IMR-90 (cell line): ENCODE measurements around the gene WNT7B.

Source experiments
- BHLHE40 ChIP-seq: fragments of 150-350 bp; IDR thresholded peaks from 2 replicates; pipeline ENCODE4 v1.6.1; 2016; ENCODE audit warnings: mild to moderate bottlenecking, low read depth, low read length
- MAFK ChIP-seq: IDR thresholded peaks from 2 replicates; pipeline ENCODE4 v1.6.1; 2012; ENCODE audit warnings: low read depth, low read length, improper control_type of control experiment
- POLR2A ChIP-seq: IDR thresholded peaks from 2 replicates; pipeline ENCODE4 v1.6.1; 2012; ENCODE audit warnings: mild to moderate bottlenecking, low read depth, low read length
- RAD21 ChIP-seq: IDR thresholded peaks from 2 replicates; pipeline ENCODE4 v1.6.1; 2012; ENCODE audit warnings: low read length, improper control_type of control experiment
- RCOR1 ChIP-seq: IDR thresholded peaks from 2 replicates; pipeline ENCODE4 v1.6.1; 2012; ENCODE audit warnings: mild to moderate bottlenecking, low read length, improper control_type of control experiment; ENCODE audit not compliant: insufficient replicate concordance
- SMC3 ChIP-seq: fragments of 150-350 bp; IDR thresholded peaks from 2 replicates; pipeline ENCODE4 v1.6.1; 2016; ENCODE audit warnings: low read depth, mild to moderate bottlenecking, antibody characterized with exemption, low read length, moderate library complexity
- TF ChIP-seq, protein P1 (sequence below): conservative IDR thresholded peaks from 2 replicates; pipeline ENCODE4 v1.5.1; 2012; ENCODE audit warnings: mild to moderate bottlenecking, low read depth, low read length, improper control_type of control experiment
- TF ChIP-seq, protein P2 (sequence below): fragments of 150-350 bp; IDR thresholded peaks from 2 replicates; pipeline ENCODE4 v1.6.1; 2016; ENCODE audit warnings: low read depth, mild to moderate bottlenecking, low read length, moderate library complexity, borderline replicate concordance
- TF ChIP-seq, protein P3 (sequence below): fragments of 150-350 bp; IDR thresholded peaks from 2 replicates; pipeline ENCODE4 v1.6.1; 2017; ENCODE audit warnings: mild to moderate bottlenecking, antibody characterized with exemption, low read length, low read depth

DNA sequence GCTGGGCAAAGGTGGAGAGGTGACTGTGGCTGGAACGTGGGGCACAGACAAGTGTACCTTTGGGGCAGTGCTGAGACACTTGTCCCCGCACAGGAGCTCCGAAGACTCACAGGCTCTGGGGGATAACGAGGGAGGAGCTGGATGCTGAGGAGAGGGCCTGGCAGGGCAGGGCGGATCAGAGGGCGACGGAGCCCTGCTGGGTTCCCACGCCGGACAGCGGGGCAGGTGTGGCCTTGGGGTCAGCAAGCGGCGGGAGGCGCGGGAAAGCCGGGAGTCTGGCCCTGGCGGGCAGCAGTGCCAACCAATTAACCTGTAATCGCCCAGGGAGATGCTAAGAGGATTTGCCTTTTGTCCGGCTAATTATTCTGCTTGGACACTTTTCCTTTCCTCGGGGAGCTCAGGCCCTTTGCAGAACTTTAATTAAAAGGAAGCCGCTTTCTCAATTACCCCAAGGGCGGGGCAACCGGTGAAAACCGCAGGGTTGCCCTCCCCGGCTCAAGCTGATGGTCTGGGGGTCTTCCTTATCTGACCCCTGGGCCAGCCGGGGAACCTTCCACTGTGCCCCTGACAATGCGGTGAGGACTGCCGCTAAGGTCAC lies 71.5 kb downstream of the WNT7B start:
- TF ChIP-seq, protein P1, sequence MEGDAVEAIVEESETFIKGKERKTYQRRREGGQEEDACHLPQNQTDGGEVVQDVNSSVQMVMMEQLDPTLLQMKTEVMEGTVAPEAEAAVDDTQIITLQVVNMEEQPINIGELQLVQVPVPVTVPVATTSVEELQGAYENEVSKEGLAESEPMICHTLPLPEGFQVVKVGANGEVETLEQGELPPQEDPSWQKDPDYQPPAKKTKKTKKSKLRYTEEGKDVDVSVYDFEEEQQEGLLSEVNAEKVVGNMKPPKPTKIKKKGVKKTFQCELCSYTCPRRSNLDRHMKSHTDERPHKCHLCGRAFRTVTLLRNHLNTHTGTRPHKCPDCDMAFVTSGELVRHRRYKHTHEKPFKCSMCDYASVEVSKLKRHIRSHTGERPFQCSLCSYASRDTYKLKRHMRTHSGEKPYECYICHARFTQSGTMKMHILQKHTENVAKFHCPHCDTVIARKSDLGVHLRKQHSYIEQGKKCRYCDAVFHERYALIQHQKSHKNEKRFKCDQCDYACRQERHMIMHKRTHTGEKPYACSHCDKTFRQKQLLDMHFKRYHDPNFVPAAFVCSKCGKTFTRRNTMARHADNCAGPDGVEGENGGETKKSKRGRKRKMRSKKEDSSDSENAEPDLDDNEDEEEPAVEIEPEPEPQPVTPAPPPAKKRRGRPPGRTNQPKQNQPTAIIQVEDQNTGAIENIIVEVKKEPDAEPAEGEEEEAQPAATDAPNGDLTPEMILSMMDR: no peak
- TF ChIP-seq, protein P2, sequence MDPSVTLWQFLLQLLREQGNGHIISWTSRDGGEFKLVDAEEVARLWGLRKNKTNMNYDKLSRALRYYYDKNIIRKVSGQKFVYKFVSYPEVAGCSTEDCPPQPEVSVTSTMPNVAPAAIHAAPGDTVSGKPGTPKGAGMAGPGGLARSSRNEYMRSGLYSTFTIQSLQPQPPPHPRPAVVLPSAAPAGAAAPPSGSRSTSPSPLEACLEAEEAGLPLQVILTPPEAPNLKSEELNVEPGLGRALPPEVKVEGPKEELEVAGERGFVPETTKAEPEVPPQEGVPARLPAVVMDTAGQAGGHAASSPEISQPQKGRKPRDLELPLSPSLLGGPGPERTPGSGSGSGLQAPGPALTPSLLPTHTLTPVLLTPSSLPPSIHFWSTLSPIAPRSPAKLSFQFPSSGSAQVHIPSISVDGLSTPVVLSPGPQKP: no peak
- TF ChIP-seq MAFK: no peak
- no peak for TF ChIP-seq POLR2A
- TF ChIP-seq RCOR1: no peak
- TF ChIP-seq, protein P3, sequence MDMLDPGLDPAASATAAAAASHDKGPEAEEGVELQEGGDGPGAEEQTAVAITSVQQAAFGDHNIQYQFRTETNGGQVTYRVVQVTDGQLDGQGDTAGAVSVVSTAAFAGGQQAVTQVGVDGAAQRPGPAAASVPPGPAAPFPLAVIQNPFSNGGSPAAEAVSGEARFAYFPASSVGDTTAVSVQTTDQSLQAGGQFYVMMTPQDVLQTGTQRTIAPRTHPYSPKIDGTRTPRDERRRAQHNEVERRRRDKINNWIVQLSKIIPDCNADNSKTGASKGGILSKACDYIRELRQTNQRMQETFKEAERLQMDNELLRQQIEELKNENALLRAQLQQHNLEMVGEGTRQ: no peak
- TF ChIP-seq RAD21: no peak
- TF ChIP-seq BHLHE40: no peak
- TF ChIP-seq SMC3: no peak
